Nephron progenitor cell (in vitro differentiated cells): ENCODE data around the gene RPAP3.

Experiments
- DNase-seq: peaks from one replicate; pipeline ENCODE4 v3.0.0; 2021
- H3K27ac Mint-ChIP-seq: 2 replicates; pipeline ENCODE4 v1.8.0; 2021; ENCODE audit warnings: mild to moderate bottlenecking, moderate library complexity, mixed read lengths
- H3K27me3 Mint-ChIP-seq: 2 replicates; pipeline ENCODE4 v1.8.0; 2021; ENCODE audit warnings: mild to moderate bottlenecking, low read depth, mixed read lengths; ENCODE audit not compliant: poor library complexity
- H3K36me3 Mint-ChIP-seq: 2 replicates; pipeline ENCODE4 v1.8.0; 2021; ENCODE audit warnings: low read depth, mixed read lengths
- H3K4me1 Mint-ChIP-seq: 2 replicates; pipeline ENCODE4 v1.8.0; 2021; ENCODE audit warnings: mixed read lengths
- H3K4me3 Mint-ChIP-seq: 2 replicates; pipeline ENCODE4 v1.8.0; 2021; ENCODE audit warnings: mild to moderate bottlenecking, moderate library complexity, mixed read lengths
- H3K9me3 Mint-ChIP-seq: 2 replicates; pipeline ENCODE4 v1.8.0; 2021; ENCODE audit warnings: mild to moderate bottlenecking, moderate library complexity, mixed read lengths
- CTCF ChIP-seq: fragments of 200-600 bp; sonication (generic); IDR thresholded peaks from 2 replicates; pipeline ENCODE4 v1.5.0; 2021; ENCODE audit warnings: antibody characterized with exemption

RPAP3 gene

DNA sequence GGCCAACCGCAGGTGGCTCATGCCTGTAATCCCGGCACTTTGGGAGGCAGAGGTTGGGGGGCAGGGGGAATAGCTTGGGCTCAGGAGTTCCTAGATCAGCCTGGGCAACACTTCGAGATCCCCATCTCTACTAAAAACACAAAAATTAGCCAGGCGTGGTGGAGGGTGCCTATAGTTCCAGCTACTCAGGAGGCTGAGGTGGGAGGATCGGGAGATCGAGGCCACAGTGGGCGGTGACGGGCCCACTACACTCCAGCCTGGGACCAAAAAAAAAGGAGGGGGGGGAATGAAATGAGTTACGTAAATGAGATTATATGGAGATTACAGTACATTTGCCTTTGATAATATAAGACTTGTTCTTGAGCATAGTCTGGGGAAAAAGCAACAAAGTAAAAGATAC is 1.1 kb downstream of the RPAP3 start:
- no peaks in the 10 kb centered on the region for H3K27me3 Mint-ChIP-seq

DNA sequence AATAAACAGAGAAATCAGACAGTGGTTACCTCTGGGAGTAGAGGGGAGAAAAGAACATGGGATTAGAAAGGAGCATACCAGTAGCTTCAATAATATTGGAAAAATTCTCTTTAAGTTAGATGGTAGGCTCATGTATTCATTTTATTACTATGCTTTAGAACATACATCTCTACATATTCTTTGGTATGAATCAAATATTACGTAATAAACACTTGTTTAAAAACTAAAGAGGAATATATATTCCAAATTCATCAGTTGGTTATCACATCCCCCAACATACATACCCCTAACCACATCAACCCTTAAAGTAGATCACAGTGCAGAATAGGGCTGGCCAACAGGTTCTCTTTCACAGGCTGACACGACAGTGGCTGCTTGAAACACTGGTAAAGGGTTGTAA is 5.6 kb downstream of the RPAP3 start:
- Mint-ChIP-seq H3K27me3 (no peaks in the 10 kb centered on the region), H3K4me3 (no peak overlapping the region), H3K9me3 (no peaks in the 10 kb centered on the region), H3K4me1 (peaks cover 21% of the 10 kb centered on the region), H3K27ac (no peak overlapping the region), H3K36me3 (peaks cover 81% of the 10 kb centered on the region)
- no peak for TF ChIP-seq CTCF
- no peak for DNase-seq

More for the DNA sequence above, 1.1 kb downstream of the RPAP3 start:
- no peak for TF ChIP-seq CTCF
- H3K9me3 Mint-ChIP-seq, result no peaks in the 10 kb centered on the region
- H3K4me1 Mint-ChIP-seq, result peaks cover 37% of the 10 kb centered on the region
- H3K27ac Mint-ChIP-seq, result peak overlapping the region; percentile 73
- H3K36me3 Mint-ChIP-seq, result peaks cover 38% of the 10 kb centered on the region
- no peak for DNase-seq
- peak overlapping the region; percentile 91 for H3K4me3 Mint-ChIP-seq

DNA sequence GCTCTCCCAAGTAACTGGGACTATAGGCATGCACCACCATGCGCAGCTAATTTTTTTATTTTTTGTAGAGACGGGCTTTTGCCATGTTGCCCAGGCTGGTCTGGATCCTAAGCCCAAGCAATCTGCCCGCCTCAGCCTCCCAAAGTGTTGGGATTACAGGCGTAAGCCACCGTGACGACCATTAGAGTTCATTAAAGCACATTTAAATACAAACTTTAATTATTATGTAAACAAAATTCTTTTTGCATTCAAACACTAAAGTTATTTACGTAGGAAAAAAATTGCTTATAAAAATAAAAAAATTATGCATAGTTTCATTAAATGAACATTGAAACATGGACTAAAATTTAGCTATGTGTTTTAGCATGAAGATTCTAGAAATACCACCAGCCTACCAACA is 7.2 kb downstream of the RPAP3 start:
- H3K27ac Mint-ChIP-seq, result no peak overlapping the region
- TF ChIP-seq CTCF, result no peak
- peaks cover 4% of the 10 kb centered on the region for H3K27me3 Mint-ChIP-seq
- peaks cover 90% of the 10 kb centered on the region for H3K36me3 Mint-ChIP-seq
- H3K9me3 Mint-ChIP-seq, result no peaks in the 10 kb centered on the region
- no peak overlapping the region for H3K4me3 Mint-ChIP-seq
- DNase-seq, result no peak
- peaks cover 6% of the 10 kb centered on the region for H3K4me1 Mint-ChIP-seq

- Mint-ChIP-seq H3K4me1 (peaks cover under 1% of the 10 kb centered on the region), H3K36me3 (peaks cover 91% of the 10 kb centered on the region), H3K4me3 (no peak overlapping the region), H3K9me3 (peaks cover 3% of the 10 kb centered on the region), H3K27me3 (peaks cover 4% of the 10 kb centered on the region), H3K27ac (no peak overlapping the region)
- TF ChIP-seq CTCF, result no peak
- no peak for DNase-seq
Measured at GRCh38 chr12:47698055-47698454, 7.8 kb downstream of the RPAP3 start.

GRCh38 chr12:47689215-47689614 is 16.6 kb downstream of the RPAP3 start:
- peaks cover 16% of the 10 kb centered on the region for H3K9me3 Mint-ChIP-seq
- no peak overlapping the region for H3K27ac Mint-ChIP-seq
- no peak for TF ChIP-seq CTCF
- no peaks in the 10 kb centered on the region for H3K4me1 Mint-ChIP-seq
- no peak overlapping the region for H3K4me3 Mint-ChIP-seq
- H3K36me3 Mint-ChIP-seq, result peaks cover 51% of the 10 kb centered on the region
- no peaks in the 10 kb centered on the region for H3K27me3 Mint-ChIP-seq
- DNase-seq, result no peak

- peaks cover 10% of the 10 kb centered on the region for H3K9me3 Mint-ChIP-seq
- no peak overlapping the region for H3K4me3 Mint-ChIP-seq
- no peaks in the 10 kb centered on the region for H3K27me3 Mint-ChIP-seq
- H3K36me3 Mint-ChIP-seq, result peaks cover 47% of the 10 kb centered on the region
- H3K4me1 Mint-ChIP-seq, result no peaks in the 10 kb centered on the region
- no peak for DNase-seq
- H3K27ac Mint-ChIP-seq, result no peak overlapping the region
- no peak for TF ChIP-seq CTCF
Measured at GRCh38 chr12:47687636-47688035, 18.2 kb downstream of the RPAP3 start.
